ENCODE data around the gene SLC16A8.

- TF ChIP-seq CTCF (IDR thresholded peaks at IDR 0.05; ENCODE audit: insufficient read depth, low read depth, low read length) = no peak
- no peak for TF ChIP-seq EZH2 (IDR thresholded peaks at IDR 0.05; ENCODE audit: insufficient read depth, low read length)
Measured at GRCh38 chr22:38034884-38035529, 49.0 kb downstream of the SLC16A8 start.

Data from astrocyte (in vitro differentiated cells and primary cell).